HG03045 (cell line): ENCODE measurements around the gene BEAN1.

ENCODE experiments used
- ATAC-seq: cut with Tn5 transposase; IDR thresholded peaks from one replicate; pipeline ENCODE4 v1.9.1; 2021; ENCODE audit warnings: mild to moderate bottlenecking, moderate library complexity; ENCODE audit not compliant: unreplicated experiment

BEAN1 gene

DNA sequence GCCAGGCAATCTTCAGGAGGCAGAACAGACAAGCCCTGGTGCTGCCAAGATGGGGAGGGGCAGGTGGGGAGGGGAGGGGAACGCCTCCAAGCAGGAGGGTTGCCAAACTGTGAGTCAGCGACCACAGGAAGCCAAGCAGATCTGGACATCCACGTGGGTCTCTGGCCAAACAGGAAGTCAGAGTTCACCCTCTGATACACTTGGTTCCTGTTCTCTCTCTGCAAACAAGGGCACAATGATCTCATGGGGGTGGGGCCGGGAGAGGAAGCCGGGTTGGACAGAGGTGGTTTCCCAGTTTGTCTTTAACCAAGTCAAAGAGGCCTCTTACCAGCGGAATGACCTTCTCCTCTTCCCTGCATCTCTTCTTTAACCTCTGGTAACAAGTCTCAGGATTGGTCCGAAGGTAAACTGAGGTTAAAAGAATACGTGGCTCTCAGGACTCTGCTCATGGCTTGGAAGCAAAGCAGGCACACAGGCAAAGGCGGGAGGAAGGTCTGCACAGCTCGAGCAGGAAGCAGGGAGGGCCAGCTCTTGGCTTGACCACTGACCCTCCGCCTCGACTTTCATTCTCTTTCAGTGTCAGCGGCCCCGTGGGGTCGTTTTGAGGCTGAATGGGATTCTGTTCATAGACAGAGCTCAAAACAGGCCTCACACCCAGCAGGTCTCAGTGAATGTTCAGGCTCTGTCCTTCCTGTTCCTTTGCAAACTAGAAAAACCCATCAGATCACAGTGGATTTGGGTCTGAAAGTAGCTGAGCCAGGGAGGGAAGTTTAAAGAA, 89.9 kb downstream of the BEAN1 start:
- peak; percentile 96 for ATAC-seq

DNA sequence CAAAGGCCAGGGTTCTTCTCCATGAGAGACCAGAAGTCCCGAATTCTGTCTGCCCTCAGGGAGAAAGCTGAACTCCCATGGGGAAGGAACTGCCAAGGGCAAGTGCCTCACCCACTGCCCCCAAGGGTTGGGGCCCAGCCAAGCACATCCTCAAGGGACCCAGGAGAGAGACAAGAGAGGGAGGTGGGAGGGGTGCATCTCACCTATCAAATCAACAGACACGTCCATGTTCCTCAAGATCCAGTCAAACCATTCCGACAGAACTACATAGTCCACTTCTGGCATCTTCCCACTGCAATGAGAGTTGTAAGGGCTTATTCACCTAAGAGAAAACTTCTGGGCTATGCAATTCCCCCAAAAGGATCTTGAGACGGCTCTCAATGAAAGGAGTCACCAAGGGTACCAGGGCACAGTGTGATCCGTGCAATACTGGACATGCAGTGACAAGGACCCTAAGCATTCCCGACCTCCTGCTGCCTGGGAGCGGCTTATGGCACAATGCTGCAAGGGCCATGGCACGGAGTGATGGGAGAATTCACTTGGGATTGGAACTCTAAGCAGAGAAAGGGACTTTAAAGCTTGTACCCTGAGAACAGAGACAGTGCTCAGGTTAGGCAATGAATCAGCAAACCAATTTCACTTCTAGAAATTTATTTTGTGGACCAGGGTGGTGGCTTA, 90.6 kb downstream of the BEAN1 start:
- no peak for ATAC-seq

DNA sequence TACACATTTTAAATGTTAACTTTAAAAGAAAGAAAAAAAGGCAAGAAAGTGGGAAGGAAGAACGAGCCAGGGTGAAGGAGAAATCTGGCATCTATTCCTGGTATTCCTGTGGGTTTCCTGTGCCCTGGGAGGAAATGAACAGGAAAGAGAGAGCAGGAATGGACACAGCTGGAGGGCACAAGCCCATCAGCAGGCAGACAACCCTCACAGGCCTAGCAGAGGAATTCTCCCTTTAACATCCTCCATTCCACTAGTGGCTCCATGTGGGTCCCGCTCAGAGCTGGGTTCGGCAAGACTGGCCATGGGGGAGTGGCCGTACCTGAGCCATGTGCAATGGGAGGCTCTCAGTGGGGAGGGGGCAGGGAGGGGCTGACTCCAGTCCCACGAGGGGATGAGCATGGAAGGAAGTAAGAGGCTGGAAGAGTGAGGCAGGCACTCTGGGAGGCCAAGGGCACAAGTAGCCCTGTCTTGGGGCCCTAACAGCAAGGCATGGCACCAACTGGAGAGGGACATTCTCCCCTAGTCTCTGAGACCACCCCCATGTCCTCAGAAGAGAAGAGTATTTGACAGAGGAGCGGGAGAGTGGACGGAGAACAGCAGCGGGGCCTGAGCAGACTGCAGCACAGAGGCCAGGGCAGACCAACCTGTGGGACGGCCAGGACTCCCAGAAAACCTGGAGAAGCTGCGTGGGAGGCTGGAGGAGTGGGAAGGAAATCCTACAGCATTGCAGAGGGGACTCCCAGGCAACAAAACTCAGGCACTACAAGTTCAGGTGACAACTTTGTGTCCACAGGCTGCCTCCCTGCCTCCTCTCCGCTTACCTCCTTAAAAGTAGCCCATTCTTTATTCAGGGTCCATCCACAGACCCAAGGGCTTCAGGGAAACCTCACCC, 92.6 kb downstream of the BEAN1 start:
- ATAC-seq = no peak

DNA sequence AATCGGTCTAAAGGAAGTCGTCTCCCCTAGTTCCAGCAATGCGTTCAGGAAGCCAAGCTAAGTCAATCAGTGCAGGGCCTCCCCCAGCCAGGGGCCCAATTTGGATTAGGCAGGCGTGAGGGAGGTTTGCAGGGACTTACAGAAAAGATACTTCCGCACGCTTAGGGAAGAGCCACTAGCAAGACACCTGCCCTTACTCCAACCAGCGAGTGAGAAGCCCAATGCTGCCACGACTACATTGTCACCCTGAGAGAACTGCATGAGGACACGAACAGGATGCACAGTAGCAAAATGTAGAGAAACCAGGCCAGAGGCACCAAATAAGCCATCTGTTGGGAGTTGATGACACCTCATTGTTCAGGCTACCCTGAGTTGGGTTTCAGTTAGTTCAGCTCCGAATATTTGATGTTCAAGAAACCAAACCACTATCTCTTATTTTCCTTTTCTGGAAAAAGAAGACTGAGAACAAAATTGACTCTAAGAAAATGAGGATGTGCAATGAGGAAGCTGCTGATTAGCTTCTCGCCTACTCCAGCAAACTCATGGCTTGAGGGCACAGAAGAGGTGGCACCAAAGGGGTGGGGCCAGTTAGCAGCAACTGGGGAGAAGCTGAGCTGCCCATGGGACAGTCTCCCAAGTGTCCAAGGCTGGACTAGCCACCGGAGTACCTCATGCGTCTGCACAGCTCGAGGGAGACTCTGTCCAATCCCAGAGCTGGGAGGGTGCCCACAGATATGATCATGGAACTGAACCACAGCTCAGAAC, 93.5 kb downstream of the BEAN1 start:
- no peak for ATAC-seq

DNA sequence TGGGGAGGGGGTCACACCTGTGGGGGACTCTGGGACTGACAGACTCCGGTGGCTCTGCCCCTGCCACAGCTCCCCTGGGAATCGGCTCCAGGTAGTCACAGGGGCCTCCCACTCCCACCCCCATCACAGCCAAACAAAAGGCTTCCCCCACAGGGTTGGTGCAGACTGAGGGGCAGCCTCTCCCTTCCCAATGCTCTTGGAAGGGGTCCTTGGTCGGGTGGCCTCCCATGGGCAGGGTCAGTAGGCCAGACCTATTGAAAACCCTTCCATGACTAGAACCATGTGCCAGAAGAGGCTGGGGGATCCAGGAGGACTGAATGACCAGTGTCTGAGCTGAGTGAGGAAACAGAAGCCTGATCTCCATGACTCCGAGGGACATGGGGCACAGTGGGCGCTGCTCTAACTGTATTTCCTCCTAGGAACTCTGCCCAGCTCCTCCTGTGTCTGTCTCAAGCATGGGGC, 94.2 kb downstream of the BEAN1 start:
- ATAC-seq = no peak

DNA sequence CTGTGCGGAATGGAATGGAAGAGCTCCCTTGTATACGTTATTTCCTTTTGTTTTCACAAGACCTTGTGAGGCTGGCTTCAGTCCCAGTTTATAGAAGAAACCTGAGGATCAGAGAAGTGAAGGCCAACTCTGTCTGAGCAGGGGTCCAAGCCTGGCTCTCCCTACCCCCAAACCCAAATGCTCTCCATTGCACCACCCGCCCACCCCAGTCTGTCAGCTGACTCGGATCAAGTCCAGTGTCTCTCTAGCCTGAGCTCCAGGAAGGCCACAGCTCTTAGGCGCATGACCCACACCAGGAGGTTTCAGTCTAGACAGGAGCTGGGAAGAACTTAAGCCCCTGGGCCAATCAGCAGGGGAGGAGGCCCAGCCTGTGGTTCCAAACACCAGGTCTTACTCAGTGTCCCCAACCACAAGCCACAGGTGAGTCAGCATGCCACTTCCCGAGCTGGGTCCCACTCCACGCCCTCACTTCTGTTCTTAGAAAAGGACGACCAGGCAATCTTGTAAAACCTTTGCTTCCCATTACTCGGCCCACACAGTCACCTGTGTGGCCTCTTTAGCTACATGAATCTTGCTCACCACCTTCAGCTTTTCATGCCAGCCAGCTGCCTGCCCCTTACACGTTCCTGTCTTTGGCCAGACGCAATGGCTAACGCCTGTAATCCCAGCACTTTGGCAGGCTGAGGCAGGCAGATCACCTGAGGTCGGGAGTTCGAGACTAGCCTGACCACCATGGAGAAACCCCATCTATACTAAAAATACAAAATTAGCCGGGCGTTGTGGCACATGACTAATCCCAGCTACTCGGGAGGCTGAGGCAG, 95.1 kb downstream of the BEAN1 start:
- peak; percentile 52 for ATAC-seq

DNA sequence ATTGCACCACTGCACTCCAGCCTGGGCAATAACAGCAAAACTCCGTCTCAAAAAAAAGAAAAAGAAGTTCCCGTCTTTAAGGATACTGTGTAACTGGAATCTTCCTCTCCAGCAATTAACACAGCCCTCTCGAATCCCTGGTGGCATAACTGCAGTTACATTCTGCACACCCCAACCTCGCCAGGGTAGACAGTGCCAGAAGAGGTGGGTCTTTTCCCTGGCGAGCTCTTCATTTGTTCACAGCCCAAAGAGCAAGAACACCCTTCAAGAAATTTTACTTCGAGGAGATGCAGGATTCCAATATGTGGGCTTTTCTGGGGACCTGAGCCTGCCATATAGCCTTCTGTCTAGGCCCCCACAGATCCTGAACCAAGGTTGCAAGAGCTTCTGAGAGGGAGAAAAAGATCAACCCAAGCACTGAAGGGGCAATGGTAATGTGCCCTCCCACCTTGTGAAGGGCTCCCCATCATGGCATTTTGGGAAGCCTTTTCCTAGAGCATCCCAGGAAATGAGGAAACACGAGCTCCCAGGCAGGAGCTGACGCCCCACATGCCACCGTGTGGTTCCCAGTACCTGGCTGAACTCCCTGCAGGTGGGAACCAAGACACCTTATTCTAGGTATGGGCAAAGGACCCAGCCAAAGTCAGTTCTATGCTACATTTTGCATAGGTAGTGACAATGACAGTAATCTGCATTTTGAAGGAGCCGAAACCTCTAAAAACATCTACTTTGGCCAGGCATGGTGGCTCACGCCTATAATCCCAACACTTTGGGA, 95.9 kb downstream of the BEAN1 start:
- ATAC-seq = no peak

DNA sequence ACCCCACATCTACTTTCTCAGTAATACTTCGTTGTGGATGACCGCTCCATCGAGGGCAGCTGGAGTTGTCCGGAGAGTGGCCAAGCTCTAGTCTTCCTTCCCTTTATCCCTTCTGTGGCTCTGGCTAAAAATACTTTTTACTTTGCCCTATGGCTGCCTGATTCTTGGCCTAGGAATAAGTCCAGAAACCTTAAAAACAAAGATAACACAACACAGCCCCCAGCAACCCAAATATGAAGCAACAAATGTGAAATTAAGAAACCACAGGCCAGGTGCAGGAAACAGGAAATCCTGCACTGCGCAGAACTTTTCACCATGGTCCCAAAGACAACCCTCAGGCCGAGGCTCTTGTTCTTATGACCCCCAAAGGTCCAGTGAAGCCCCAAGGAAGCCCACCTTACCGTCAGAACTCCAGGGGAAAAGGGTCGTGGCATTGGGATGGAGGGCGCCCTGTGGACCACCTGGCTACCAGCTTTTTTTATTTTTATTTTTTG, 96.8 kb downstream of the BEAN1 start:
- peak; percentile 41 for ATAC-seq

DNA sequence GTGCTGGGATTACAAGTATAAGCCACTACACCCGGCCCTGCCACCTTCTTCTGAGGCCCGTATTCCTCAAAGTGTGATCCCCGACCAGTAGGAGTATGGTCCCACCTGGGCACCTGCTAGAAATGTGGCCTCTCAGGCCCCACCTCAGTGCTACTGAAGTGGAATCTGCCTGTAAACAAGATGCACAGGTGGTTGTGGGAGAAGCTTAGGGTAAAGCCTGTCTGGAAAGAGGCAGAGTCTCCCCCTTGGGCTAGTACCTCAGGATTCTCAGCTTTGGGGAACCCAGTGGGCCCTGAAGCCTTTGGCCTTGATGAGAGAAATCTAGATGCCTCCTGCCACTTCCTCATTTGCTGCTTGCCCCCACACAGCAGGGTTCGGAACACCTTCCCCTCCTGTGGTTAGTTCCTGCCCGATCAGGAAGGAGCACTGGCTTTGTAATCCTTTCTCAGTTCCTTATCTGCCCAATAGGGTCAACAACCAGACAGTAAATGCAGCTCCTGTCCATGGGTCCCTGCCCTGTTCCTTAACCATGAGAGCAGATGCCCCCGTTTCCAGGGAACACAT, 97.6 kb downstream of the BEAN1 start:
- ATAC-seq = peak; percentile 58

DNA sequence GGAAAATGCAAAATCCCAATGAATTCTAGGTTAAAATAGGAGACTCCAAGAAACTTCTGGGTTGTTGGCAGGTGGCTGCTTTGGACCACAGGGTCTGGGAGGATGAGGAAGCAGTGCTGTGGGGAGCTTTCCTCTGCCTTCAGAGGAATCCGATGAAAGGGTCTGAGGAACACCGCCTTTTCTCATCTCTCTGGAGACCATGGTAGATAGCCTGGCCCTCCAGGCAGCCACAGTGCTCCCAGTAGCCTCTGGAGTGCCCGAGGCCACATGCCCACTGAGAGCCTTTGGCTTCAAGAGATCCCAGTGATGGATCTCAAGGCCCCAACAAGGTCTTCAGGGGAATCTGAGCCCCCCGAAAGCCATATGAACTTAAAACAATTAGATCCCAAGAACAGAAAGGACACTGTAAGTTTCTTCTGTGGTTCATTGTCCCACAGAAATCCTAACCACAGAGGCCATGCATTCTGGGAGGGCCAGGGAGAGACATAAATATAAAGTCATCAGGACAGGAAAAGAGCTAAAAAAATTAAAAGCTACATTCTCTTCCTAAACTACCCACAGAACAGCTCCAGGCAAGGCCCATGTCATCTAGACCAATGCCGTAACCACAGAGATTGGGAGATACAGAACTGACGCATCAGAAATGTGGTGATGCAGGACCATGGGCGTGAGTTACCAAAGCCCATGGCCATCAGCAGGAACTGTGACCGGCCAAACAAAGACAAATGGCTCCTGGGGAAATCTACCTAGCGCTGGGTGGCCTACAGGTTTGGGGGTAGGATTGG, 98.5 kb downstream of the BEAN1 start:
- no peak for ATAC-seq

DNA sequence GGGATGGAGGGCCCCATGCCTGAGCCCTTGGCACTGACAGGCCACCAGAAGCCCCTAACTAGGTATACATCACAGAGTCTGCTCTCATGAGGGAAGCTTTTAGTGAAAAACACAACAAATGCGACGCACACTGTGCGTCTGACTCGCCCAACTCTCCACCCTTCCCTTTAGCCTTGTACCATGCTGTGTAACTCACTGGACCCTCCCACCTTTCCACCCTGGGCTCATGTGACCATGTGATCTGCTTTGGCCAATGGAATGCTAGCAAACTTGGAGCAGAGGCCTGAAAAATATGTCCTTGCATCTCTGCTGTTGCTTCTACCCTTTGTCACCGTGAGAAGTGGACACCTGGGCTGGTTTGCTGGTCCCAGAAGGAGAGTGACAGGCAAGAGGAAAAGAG, 101.2 kb downstream of the BEAN1 start:
- ATAC-seq = no peak

DNA sequence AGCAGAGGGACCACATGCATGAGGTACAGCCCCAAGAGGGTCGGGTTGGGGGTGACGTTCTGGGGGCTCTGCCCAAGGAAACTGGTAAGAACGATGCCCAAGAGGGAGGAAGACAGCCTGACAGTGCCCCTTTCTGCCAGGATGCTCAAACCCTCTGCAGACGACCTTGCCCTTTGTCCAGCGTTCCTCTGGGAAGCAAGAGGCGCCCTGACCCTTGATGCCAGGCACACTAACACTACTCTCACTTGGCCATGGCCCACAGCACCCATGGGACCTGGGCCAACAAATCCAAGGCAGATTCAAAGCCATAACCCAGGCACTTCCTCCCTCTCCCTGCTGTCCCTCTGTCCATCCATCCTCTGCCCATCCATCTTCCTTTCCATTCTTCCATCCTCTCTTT, 102.4 kb downstream of the BEAN1 start:
- ATAC-seq = no peak
